ENCODE results near the gene CUEDC2. TPM values are rescaled to one million over a fixed set of nuclear protein-coding genes. Genes with fewer than 3 reads are reported as not detected.

CUEDC2 gene
- total and polyA plus RNA-seq, 10 of the 15 experiments (the other 5 are each of a cell fraction or from before 2014, with no cell fraction given) = 20.4 to 121 (median 75.0) TPM

- Histone ChIP-seq H3K36me3 (ENCODE audit: control insufficient read depth in 2 of 2, insufficient read depth in 2 of 2, low read length in 1 of 2) (no peaks in the 10 kb centered on the region), H3K4me3 (peak overlapping the region; percentile 74; the same call in 1 of the 2 replicates), H3K4me1 (ENCODE audit: control insufficient read depth, insufficient read depth, low read length) (peaks cover 22% of the 10 kb centered on the region), H3K4me2 (ENCODE audit: control insufficient read depth, insufficient read depth) (peak overlapping the region; percentile 68), H3K27ac (ENCODE audit: control insufficient read depth, insufficient read depth) (peak overlapping the region; percentile 38; the same call in 1 of the 2 replicates), H4K20me1 (ENCODE audit: control insufficient read depth, insufficient read depth) (no peaks in the 10 kb centered on the region), H3K27me3 (replicated peaks in 1 of 2; ENCODE audit: control insufficient read depth in 2 of 2, insufficient read depth in 2 of 2, low read length in 1 of 2) (no peaks in the 10 kb centered on the region), H3K9ac (ENCODE audit: control insufficient read depth, insufficient read depth, low read length) (peak overlapping the region; percentile 55), H3K9me3 (replicated peaks; ENCODE audit: control insufficient read depth, insufficient read depth, low read length) (no peaks in the 10 kb centered on the region), H3K79me2 (ENCODE audit: control insufficient read depth, insufficient read depth, low read length) (peaks cover 11% of the 10 kb centered on the region), H2AFZ (ENCODE audit: control insufficient read depth, low read depth, low read length) (peak overlapping the region; percentile 85; the same call in 1 of the 2 replicates)
- POLR2A ChIA-PET = interaction anchor here (0.7 to 5.5 kb wide), 8 partner anchors 13 to 818 kb away, joined by 3 to 42 read pairs (median 20); partner anchors contain the start of genes C10orf95, FBXL15 and NFKB2
- RAD21 ChIA-PET (ENCODE audit: unreplicated experiment) = interaction anchor here (1.0 to 3.0 kb wide), 4 partner anchors 14 to 150 kb away, joined by 3 to 16 read pairs (median 8); partner anchors contain the start of genes C10orf95 and FBXL15
- no peak for TF ChIP-seq MTA3 (IDR thresholded peaks at IDR 0.05; ENCODE audit: borderline replicate concordance, low read length)
- 0 out of 2 replicates have a peak, but pooled peaks have one; percentile 14 for TF ChIP-seq IKZF1 (conservative IDR thresholded peaks at IDR 0.05)
- TF ChIP-seq YY1 (IDR thresholded peaks at IDR 0.05; ENCODE audit: low read depth, low read length) = 0 out of 2 replicates have a peak, but pooled peaks have one; percentile 3
- no peak for TF ChIP-seq RUNX3 (IDR thresholded peaks at IDR 0.05; ENCODE audit: low read length)
- in situ Hi-C loops (cut with MboI) = no loop called here
- FAIRE-seq (no peak), ATAC-seq (no peak), DNase-seq (ENCODE audit: low read depth, low spot score) (no peak)
- CTCF ChIA-PET = interaction anchor here (1.0 to 2.6 kb wide), 6 partner anchors 11 to 210 kb away, joined by 3 to 8 read pairs (median 5); partner anchors contain the start of gene C10orf95
- no TSS peak for BruUV-seq (replicated peaks)
- WGBS (ENCODE audit: insufficient coverage, insufficient replicate concordance, low lambda C conversion rate, missing lambda C conversion rate) = 42% methylated on average over 9 of the region's 9 CpGs
- intact Hi-C loops (cut with micrococcal nuclease; ENCODE audit: unreplicated experiment) = loop anchor here (5.0 kb wide), 1 partner anchor 278 kb away; the partner anchor contains the start of genes ARL3 and SFXN2
- SMC1A ChIA-PET (ENCODE audit: uncharacterized antibody, unreplicated experiment) = interaction anchor here (0.5 to 5.5 kb wide), 5 partner anchors 13 to 198 kb away, joined by 3 to 42 read pairs (median 5); partner anchors contain the start of genes C10orf95 and FBXL15
Measured at GRCh38 chr10:102434394-102435132, 2.2 kb upstream of the CUEDC2 start.

GRCh38 chr10:102433619-102434046, 1.3 kb upstream of the CUEDC2 start:
- H3K4me1 ChIP-seq (ENCODE audit: control insufficient read depth, insufficient read depth, low read length) = peaks cover 22% of the 10 kb centered on the region
- H3K27ac ChIP-seq (ENCODE audit: control insufficient read depth, insufficient read depth) = no peak overlapping the region
- no peaks in the 10 kb centered on the region for H3K36me3 ChIP-seq (ENCODE audit: control insufficient read depth in 2 of 2, insufficient read depth in 2 of 2, low read length in 1 of 2)
- H3K9me3 ChIP-seq (replicated peaks; ENCODE audit: control insufficient read depth, insufficient read depth, low read length) = no peaks in the 10 kb centered on the region
- DNase-seq (ENCODE audit: low read depth, low spot score) (no peak), ATAC-seq (no peak), FAIRE-seq (no peak)
- WGBS (ENCODE audit: insufficient coverage, insufficient replicate concordance, low lambda C conversion rate, missing lambda C conversion rate) = 50% methylated on average over 5 of the region's 5 CpGs
- RAD21 ChIA-PET (ENCODE audit: unreplicated experiment) = interaction anchor here (1.3 to 2.8 kb wide), 2 partner anchors 11 to 13 kb away, joined by 3 to 24 read pairs; partner anchors contain the start of gene FBXL15
- no TSS peak for BruUV-seq (replicated peaks)
- SMC1A ChIA-PET (ENCODE audit: uncharacterized antibody, unreplicated experiment) = interaction anchor here (5.5 kb wide), 1 partner anchor 12 kb away, joined by 42 read pairs; the partner anchor contains the start of gene FBXL15
- no peaks in the 10 kb centered on the region for H4K20me1 ChIP-seq (ENCODE audit: control insufficient read depth, insufficient read depth)
- in situ Hi-C loops (cut with MboI) (no loop called here), intact Hi-C loops (cut with micrococcal nuclease; ENCODE audit: unreplicated experiment) (loop anchor here (2.0 to 5.0 kb wide), 2 partner anchors 17 to 279 kb away; partner anchors contain the start of genes ARL3, C10orf95 and SFXN2)
- peak overlapping the region; percentile 14; the same call in 1 of the 2 replicates for H3K4me2 ChIP-seq (ENCODE audit: control insufficient read depth, insufficient read depth)
- H2AFZ ChIP-seq (ENCODE audit: control insufficient read depth, low read depth, low read length) = no peak overlapping the region
- POLR2A ChIA-PET = interaction anchor here (0.5 to 5.5 kb wide), 7 partner anchors 13 to 817 kb away, joined by 3 to 42 read pairs (median 5); partner anchors contain the start of genes C10orf95, FBXL15 and NFKB2
- CTCF ChIA-PET = interaction anchor here (0.7 to 2.6 kb wide), 5 partner anchors 11 to 69 kb away, joined by 3 to 8 read pairs (median 3); partner anchors contain the start of genes ACTR1A and FBXL15
- TF ChIP-seq RAD21 (IDR thresholded peaks at IDR 0.05; ENCODE audit: insufficient read depth, low read depth, low read length) = no peak
- peak; percentile 57 for TF ChIP-seq SPI1 (IDR thresholded peaks at IDR 0.05; ENCODE audit: borderline replicate concordance, insufficient read depth, low read depth, low read length)
- peak in 1 of 2 experiments; percentile 40; a peak in 1 of 4 replicates for TF ChIP-seq IKZF2 (IDR thresholded peaks at IDR 0.05)
- TF ChIP-seq IKZF1 (conservative IDR thresholded peaks at IDR 0.05) = peak; percentile 44; the same call in 1 of the 2 replicates
- no peaks in the 10 kb centered on the region for H3K27me3 ChIP-seq (replicated peaks in 1 of 2; ENCODE audit: control insufficient read depth in 2 of 2, insufficient read depth in 2 of 2, low read length in 1 of 2)
- H3K79me2 ChIP-seq (ENCODE audit: control insufficient read depth, insufficient read depth, low read length) = peaks cover 11% of the 10 kb centered on the region
- no peak overlapping the region for H3K4me3 ChIP-seq
- no peak overlapping the region for H3K9ac ChIP-seq (ENCODE audit: control insufficient read depth, insufficient read depth, low read length)
